K562 (cell line): Measurements from ENCODE around the gene ZNF865. TPM values are rescaled to one million over a fixed set of nuclear protein-coding genes. Genes with fewer than 3 reads are reported as not detected.

Experiments used
- E2F8 ChIP-seq: fragments of 450-650 bp; IDR thresholded peaks from 2 replicates; pipeline ENCODE4 v1.7.1; 2018; ENCODE audit warnings: mild to moderate bottlenecking, low read depth; ENCODE audit not compliant: partially characterized antibody
- FOXA3 ChIP-seq, 2 experiments: fragments of 450-650 bp in 1 of 2; sonication (generic) in 1 of 2; formaldehyde crosslinking; IDR thresholded peaks in 1 of 2; conservative IDR thresholded peaks in 1 of 2; 2 replicates each; pipeline versions ENCODE4 v1.4.0 to v1.8.0; 2020 to 2022; ENCODE audit warnings: mild to moderate bottlenecking in 2 of 2, missing genetic modification reagents in 1 of 2
- FOXO4 ChIP-seq: fragments of 450-650 bp; formaldehyde crosslinking; IDR thresholded peaks from 2 replicates; pipeline ENCODE4 v1.4.0; 2020; ENCODE audit warnings: mild to moderate bottlenecking, moderate library complexity
- GABPB1 ChIP-seq: sonication (generic); formaldehyde crosslinking; IDR thresholded peaks from 2 replicates; pipeline ENCODE4 v1.8.0; 2022; ENCODE audit warnings: mild to moderate bottlenecking, missing genetic modification reagents
- HNRNPLL ChIP-seq: fragments of 200-400 bp; formaldehyde crosslinking; IDR thresholded peaks from 2 replicates; pipeline ENCODE4 v1.6.1; 2017; ENCODE audit warnings: low read length, low read depth, mild to moderate bottlenecking; ENCODE audit not compliant: poor library complexity, severe bottlenecking
- SMARCB1 ChIP-seq: IDR thresholded peaks from 2 replicates; pipeline ENCODE4 v1.6.1; 2011; ENCODE audit warnings: improper control_type of control experiment, low read depth; ENCODE audit not compliant: insufficient read length
- TCF3 ChIP-seq: sonication (generic); formaldehyde crosslinking; IDR thresholded peaks from 2 replicates; pipeline ENCODE4 v1.4.0; 2020; ENCODE audit warnings: mild to moderate bottlenecking, missing genetic modification reagents
- TRIM25 ChIP-seq: fragments of 450-650 bp; IDR thresholded peaks from 2 replicates; pipeline ENCODE4 v1.7.0; 2016; ENCODE audit warnings: borderline replicate concordance
- ZC3H8 ChIP-seq: fragments of 450-650 bp; IDR thresholded peaks from 2 replicates; pipeline ENCODE4 v1.6.1; 2017
- ZNF311 ChIP-seq: fragments of 250-450 bp; sonication (Bioruptor Pico); IDR thresholded peaks from 2 replicates; pipeline ENCODE4 v1.4.0; 2020; ENCODE audit warnings: mild to moderate bottlenecking, moderate library complexity
- ZNF518B ChIP-seq: fragments of 250-450 bp; sonication (Bioruptor Pico); IDR thresholded peaks from 2 replicates; pipeline ENCODE4 v1.5.0; 2021; ENCODE audit warnings: mild to moderate bottlenecking, moderate library complexity
- polyA plus RNA-seq, 8 experiments: library from polyadenylated mRNA; depleted of rRNA in 4 of 8; stranded (reverse) in 5 of 8; unstranded in 3 of 8; fragments of >200 nt; fragmentation: Nextera tagmentation in 2 of 8; fragmentation: Illumina TruSeq in 1 of 8; extraction: Ambion mirVana in 2 of 8; extraction: Trizol in 1 of 8; gene quantifications; 2 replicates each; pipeline versions ENCODE4 v1.2.1 to v1.2.3, GENCODE V29; 2011 to 2014; ENCODE audit warnings: inconsistent platforms in 1 of 8, missing spikeins in 1 of 8
- total RNA-seq, 7 experiments: library from RNA; depleted of rRNA in 6 of 7; stranded (reverse); fragments of >200 nt in 6 of 7; fragmentation: Illumina TruSeq in 2 of 7; extraction: Trizol in 2 of 7; gene quantifications; 2 replicates each; pipeline versions ENCODE4 v1.2.1 to v1.2.3, GENCODE V29; 2011 to 2021; ENCODE audit warnings: low replicate concordance in 1 of 7
- TF ChIP-seq, protein P1 (sequence below): sonication (generic); formaldehyde crosslinking; IDR thresholded peaks from 2 replicates; pipeline ENCODE4 v1.8.0; 2022; ENCODE audit warnings: missing genetic modification reagents, mild to moderate bottlenecking, borderline replicate concordance
- TF ChIP-seq, protein P2 (sequence below): fragments of 250-450 bp; sonication (Bioruptor Pico); IDR thresholded peaks from 2 replicates; pipeline ENCODE4 v1.9.0; 2021; ENCODE audit warnings: mild to moderate bottlenecking, inconsistent platforms

ZNF865 gene
- total and polyA plus RNA-seq, 9 of the 15 experiments (the other 6 are each of a cell fraction or from before 2014, with no cell fraction given): 0.40 to 18.8 (median 1.6) TPM; not detected in 2

DNA sequence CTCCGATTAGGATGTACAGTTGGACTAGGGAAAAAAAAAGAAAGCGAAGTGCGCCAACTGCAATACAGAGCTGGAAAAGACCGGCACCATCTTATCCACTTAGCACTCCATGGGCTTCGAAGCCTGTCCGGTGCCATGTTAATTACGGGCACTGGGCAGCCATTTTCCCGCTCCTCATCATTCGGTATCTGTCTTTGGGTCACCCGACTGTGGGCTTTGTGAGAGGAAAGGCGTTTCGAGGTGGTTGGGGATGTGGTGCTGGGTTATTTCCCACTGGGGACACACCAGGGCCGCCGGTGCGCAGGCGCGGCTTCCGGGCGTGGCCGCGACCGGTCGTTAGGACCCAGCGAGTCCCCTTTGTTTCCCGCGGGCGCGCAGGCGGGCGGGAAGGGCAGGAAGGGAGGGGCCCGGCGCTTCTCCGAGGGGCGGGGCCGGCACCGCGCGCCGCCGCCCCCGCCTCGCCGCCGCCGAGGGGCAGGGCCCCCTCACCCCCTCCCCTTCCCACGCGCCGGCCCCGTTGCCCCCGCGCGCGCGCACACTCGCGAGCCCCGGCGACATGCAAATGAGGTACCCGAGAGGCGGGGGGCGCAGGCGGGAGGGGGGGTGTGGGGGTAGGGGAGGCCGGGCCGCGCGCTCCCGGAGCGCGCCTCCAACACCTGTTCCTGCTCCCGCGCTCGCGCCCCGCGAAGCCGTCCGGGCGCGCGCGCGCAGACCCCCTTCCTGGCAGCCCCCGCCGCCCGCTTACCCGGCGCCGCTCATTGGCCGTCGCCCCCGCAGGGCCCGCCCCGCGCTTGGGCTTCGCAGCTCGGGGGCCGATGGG is 5.4 kb upstream of the ZNF865 start, which contains the start of gene ZNF524 (continued):
- TF ChIP-seq, protein P1, sequence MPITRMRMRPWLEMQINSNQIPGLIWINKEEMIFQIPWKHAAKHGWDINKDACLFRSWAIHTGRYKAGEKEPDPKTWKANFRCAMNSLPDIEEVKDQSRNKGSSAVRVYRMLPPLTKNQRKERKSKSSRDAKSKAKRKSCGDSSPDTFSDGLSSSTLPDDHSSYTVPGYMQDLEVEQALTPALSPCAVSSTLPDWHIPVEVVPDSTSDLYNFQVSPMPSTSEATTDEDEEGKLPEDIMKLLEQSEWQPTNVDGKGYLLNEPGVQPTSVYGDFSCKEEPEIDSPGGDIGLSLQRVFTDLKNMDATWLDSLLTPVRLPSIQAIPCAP: no peak
- TF ChIP-seq, protein P2, sequence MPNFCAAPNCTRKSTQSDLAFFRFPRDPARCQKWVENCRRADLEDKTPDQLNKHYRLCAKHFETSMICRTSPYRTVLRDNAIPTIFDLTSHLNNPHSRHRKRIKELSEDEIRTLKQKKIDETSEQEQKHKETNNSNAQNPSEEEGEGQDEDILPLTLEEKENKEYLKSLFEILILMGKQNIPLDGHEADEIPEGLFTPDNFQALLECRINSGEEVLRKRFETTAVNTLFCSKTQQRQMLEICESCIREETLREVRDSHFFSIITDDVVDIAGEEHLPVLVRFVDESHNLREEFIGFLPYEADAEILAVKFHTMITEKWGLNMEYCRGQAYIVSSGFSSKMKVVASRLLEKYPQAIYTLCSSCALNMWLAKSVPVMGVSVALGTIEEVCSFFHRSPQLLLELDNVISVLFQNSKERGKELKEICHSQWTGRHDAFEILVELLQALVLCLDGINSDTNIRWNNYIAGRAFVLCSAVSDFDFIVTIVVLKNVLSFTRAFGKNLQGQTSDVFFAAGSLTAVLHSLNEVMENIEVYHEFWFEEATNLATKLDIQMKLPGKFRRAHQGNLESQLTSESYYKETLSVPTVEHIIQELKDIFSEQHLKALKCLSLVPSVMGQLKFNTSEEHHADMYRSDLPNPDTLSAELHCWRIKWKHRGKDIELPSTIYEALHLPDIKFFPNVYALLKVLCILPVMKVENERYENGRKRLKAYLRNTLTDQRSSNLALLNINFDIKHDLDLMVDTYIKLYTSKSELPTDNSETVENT: no peak
- no peak for TF ChIP-seq GABPB1 (CRISPR knock-in tag)
- peak; percentile 98 for TF ChIP-seq E2F8
- TF ChIP-seq FOXO4: no peak
- TF ChIP-seq TCF3 (CRISPR knock-in tag): no peak
- TF ChIP-seq TRIM25: no peak
- TF ChIP-seq FOXA3 (CRISPR knock-in tag; conservative IDR thresholded peaks at IDR 0.05 in 1 of 2, IDR thresholded peaks at IDR 0.05 in 1 of 2): no peak
- TF ChIP-seq ZNF518B: no peak
- TF ChIP-seq ZC3H8: no peak
- no peak for TF ChIP-seq ZNF311 (CRISPR knock-in tag)
- TF ChIP-seq SMARCB1: no peak
- TF ChIP-seq HNRNPLL: no peak
